HepG2 (cell line): ENCODE data around the gene RNASE11. TPM values are rescaled to one million over a fixed set of nuclear protein-coding genes. Genes with fewer than 3 reads are reported as not detected.
A peak's percentile ranks its signal among the peaks of the same experiment; 100 is the strongest.

Experiments used
- GTF3A ChIP-seq: sonication (generic); formaldehyde crosslinking; conservative IDR thresholded peaks from 2 replicates; pipeline ENCODE4 v1.4.0; 2020; ENCODE audit warnings: mild to moderate bottlenecking, missing genetic modification reagents
- HNF1B ChIP-seq: sonication (generic); formaldehyde crosslinking; IDR thresholded peaks from 2 replicates; pipeline ENCODE4 v1.5.1; 2020; ENCODE audit warnings: mild to moderate bottlenecking, moderate library complexity, missing genetic modification reagents
- KDM1A ChIP-seq: IDR thresholded peaks from 2 replicates; pipeline ENCODE4 v1.6.1; 2016; ENCODE audit warnings: missing compliant biosample characterization
- MAX ChIP-seq: IDR thresholded peaks from 2 replicates; pipeline ENCODE4 v1.6.1; 2012; ENCODE audit warnings: inconsistent platforms
- NFAT5 ChIP-seq: sonication (generic); formaldehyde crosslinking; IDR thresholded peaks from 2 replicates; pipeline ENCODE4 v1.4.0; 2020; ENCODE audit warnings: missing genetic modification reagents
- PPARG ChIP-seq: conservative IDR thresholded peaks from 2 replicates; pipeline ENCODE4 v1.6.1; 2016; ENCODE audit warnings: missing biosample characterization, missing genetic modification reagents
- SNRNP70 ChIP-seq: fragments of 200-400 bp; formaldehyde crosslinking; IDR thresholded peaks from 2 replicates; pipeline ENCODE4 v1.6.1; 2017; ENCODE audit warnings: mild to moderate bottlenecking, low read depth, low read length, moderate library complexity
- SP2 ChIP-seq: sonication (generic); formaldehyde crosslinking; IDR thresholded peaks from 2 replicates; pipeline ENCODE4 v1.5.1; 2020; ENCODE audit warnings: mild to moderate bottlenecking, missing genetic modification reagents
- TCF7 ChIP-seq: sonication (generic); IDR thresholded peaks from 2 replicates; pipeline ENCODE4 v1.6.1; 2016; ENCODE audit warnings: antibody characterized with exemption, low read depth
- ZNF605 ChIP-seq: sonication (generic); formaldehyde crosslinking; IDR thresholded peaks from 2 replicates; pipeline ENCODE4 v1.8.0; 2022; ENCODE audit warnings: mild to moderate bottlenecking, missing genetic modification reagents
- ZNF816 ChIP-seq: sonication (generic); formaldehyde crosslinking; IDR thresholded peaks from 2 replicates; pipeline ENCODE4 v1.8.0; 2022; ENCODE audit warnings: missing genetic modification reagents, mild to moderate bottlenecking, borderline replicate concordance
- ZSCAN25 ChIP-seq: sonication (generic); formaldehyde crosslinking; IDR thresholded peaks from 2 replicates; pipeline ENCODE4 v1.8.0; 2022; ENCODE audit warnings: mild to moderate bottlenecking, missing genetic modification reagents
- ZXDC ChIP-seq: sonication (generic); formaldehyde crosslinking; IDR thresholded peaks from 2 replicates; pipeline ENCODE4 v1.5.0; 2020; ENCODE audit warnings: mild to moderate bottlenecking, missing genetic modification reagents
- polyA plus RNA-seq, 8 experiments: library from polyadenylated mRNA; depleted of rRNA in 3 of 8; stranded (reverse) in 7 of 8; unstranded in 1 of 8; fragments of >200 nt; fragmentation: Illumina TruSeq in 4 of 8; extraction: Trizol in 4 of 8; gene quantifications; 2 replicates each; pipeline versions ENCODE4 v1.2.1 to v1.2.3, GENCODE V29; 2011 to 2016; ENCODE audit warnings: low read depth in 4 of 8, missing spikeins in 1 of 8, mixed read lengths in 1 of 8; ENCODE audit not compliant: insufficient read depth in 1 of 8
- total RNA-seq, 5 experiments: library from RNA; depleted of rRNA; stranded (reverse); fragments of >200 nt; fragmentation: Illumina TruSeq; extraction: Trizol; gene quantifications; 2 replicates each; pipeline ENCODE4 v1.2.3, GENCODE V29; 2016; ENCODE audit warnings: low read depth in 1 of 5

The RNASE11 gene
- total and polyA plus RNA-seq, 2 of the 13 experiments (the other 11 are each of a cell fraction or from before 2014, with no cell fraction given), result not detected

- TF ChIP-seq NFAT5 (CRISPR knock-in tag) (no peak), KDM1A (CRISPR knock-in tag) (no peak), MAX (no peak), HNF1B (0 out of 2 replicates have a peak, but pooled peaks have one; percentile 36), ZNF605 (CRISPR knock-in tag) (no peak), GTF3A (CRISPR knock-in tag) (no peak), SP2 (no peak), TCF7 (no peak), ZNF816 (no peak), SNRNP70 (no peak), ZXDC (CRISPR knock-in tag) (no peak), PPARG (CRISPR knock-in tag) (no peak), ZSCAN25 (CRISPR knock-in tag) (no peak)
These were observed 35.1 kb upstream of the RNASE11 start (continued) for GRCh38 chr14:20622816-20623291.
